Activated CD4-positive, alpha-beta T cell treated with anti-CD3 and anti-CD28 coated beads for 4 hours (primary cell): Measurements from ENCODE around the gene B4GALT1.
"Not testable (repeated sequence)": the region's sequence is repeated elsewhere in the genome, so short reads cannot be mapped to it uniquely, and the experiment has no call there.

Experiments
- DNase-seq, 2 donors: peaks; one replicate each; pipeline ENCODE4 v3.0.0-alpha.2; 2020

The B4GALT1 gene

GRCh38 chr9:33101104-33101951, 65.8 kb downstream of the B4GALT1 start:
- no peak for DNase-seq

GRCh38 chr9:33099754-33100153, 67.4 kb downstream of the B4GALT1 start:
- DNase-seq: no peak

GRCh38 chr9:33097192-33097591, 69.9 kb downstream of the B4GALT1 start:
- DNase-seq: no peak

GRCh38 chr9:33092634-33093033, 74.5 kb downstream of the B4GALT1 start:
- no peak for DNase-seq

- not testable (repeated sequence) for DNase-seq
Measured at GRCh38 chr9:33085672-33086071, 81.5 kb downstream of the B4GALT1 start.

GRCh38 chr9:33082538-33083326, 84.4 kb downstream of the B4GALT1 start:
- peak; percentile 13 to 14 for DNase-seq

GRCh38 chr9:33082128-33082527, 85.0 kb downstream of the B4GALT1 start:
- no peak for DNase-seq

GRCh38 chr9:33081128-33081851, 85.8 kb downstream of the B4GALT1 start:
- peak; percentile 60 to 70 for DNase-seq

GRCh38 chr9:33080534-33080933, 86.6 kb downstream of the B4GALT1 start:
- no peak for DNase-seq

GRCh38 chr9:33076046-33077004, 90.8 kb downstream of the B4GALT1 start, which contains the start of gene SMU1:
Gene SMU1, minus strand, starts transcription at chr9:33076674. Its CDS starts 66 bp downstream, at chr9:33076608.
- peak; percentile 93 for DNase-seq

- no peak for DNase-seq
Measured at GRCh38 chr9:33068991-33069390, 98.1 kb downstream of the B4GALT1 start.

- no peak for DNase-seq
Measured at GRCh38 chr9:33065157-33066076, 101.7 kb downstream of the B4GALT1 start.
